ENCODE data around the gene RBPJ. TPM values are rescaled to one million over a fixed set of nuclear protein-coding genes. Genes with fewer than 3 reads are reported as not detected.

Gene RBPJ
- 69.6 TPM for polyA plus RNA-seq (2013, experiment 1 of 2)
- 70.3 TPM for polyA plus RNA-seq (2013, experiment 2 of 2)

DNA sequence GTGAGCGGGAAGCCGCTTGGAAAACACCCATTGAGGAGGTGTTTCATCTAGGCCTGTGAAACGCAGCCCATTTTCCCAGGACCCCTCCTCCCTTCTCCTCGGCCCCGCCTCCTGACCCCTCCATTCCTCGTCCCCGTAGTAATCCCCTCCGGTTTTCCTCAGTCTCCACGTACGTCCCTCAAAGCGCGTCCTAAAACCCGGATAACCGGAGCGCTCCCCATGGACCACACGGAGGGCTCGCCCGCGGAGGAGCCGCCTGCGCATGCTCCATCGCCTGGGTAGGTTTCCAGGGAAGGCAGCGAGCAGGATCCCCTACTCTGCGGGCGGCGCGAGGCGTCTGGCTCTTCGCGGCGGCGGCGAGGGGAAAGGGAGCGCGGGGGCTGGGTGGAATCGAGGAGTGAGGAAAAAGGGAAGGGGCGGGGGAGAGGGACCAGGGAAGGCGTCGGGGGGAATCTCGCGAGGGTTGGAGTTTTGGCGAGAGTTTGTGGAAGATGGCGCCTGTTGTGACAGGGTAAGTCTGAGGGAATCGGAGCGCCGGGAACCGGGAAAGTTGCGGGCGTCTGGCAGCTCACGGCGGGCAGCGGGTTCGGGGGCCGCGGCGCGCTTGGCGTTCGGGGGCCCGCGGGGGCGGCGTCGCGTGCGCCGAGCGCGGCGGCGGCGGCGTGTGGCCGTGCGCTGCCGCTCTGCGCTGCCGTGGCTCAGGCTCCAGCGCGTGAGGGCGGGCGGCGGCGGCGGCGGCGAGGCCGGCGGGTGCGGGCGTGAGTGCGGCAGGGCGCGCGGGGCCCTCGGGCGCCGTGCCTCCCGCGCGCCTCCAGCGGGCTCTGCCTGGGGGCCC lies at the start of gene RBPJ:
RBPJ (plus strand) TSS at position 477 of the 835 bp plus-strand sequence; CDS start at position 492, 15 bp downstream.
- WGBS, result under 1% methylated on average over 102 of the region's 102 CpGs
- Histone ChIP-seq H3K4me1 (ENCODE audit: insufficient read depth, low read length) (peaks cover 24% of the 10 kb centered on the region), H3K27me3 (ENCODE audit: insufficient read depth, low read length) (no peaks in the 10 kb centered on the region), H3K4me3 (ENCODE audit: low read length) (peak within 1 kb of the TSS; percentile 90), H3K27ac (ENCODE audit: low read depth, low read length) (peak within 1 kb of the TSS; percentile 99), H3K9me3 (ENCODE audit: insufficient read depth, low read depth, low read length) (0 out of 2 replicates have a peak, but pooled peaks cover 3% of the 10 kb centered on the region), H3K36me3 (ENCODE audit: insufficient read depth, low read length) (no peaks in the 10 kb centered on the region), H3K9ac (ENCODE audit: low read depth, low read length) (peak within 1 kb of the TSS; percentile 94)

DNA sequence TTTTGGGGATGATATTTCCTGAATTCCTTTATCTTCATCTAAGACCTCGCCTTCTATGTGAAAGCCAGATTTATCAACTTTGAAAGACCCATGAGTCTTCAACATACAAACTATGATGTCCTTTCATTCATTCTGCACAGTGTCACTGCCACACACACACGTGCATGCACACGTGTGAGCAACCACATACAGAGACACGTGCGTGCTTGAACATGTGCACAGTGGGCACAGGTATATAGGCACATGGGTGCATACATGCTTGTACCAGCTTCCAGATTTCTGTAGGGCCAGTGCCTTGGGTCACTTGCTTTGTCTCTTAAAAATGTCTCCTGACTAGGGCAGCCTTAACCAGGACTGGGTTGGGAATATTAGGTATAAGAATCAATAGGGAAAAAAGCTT lies 49.1 kb upstream of the RBPJ start:
- H3K4me1 ChIP-seq (ENCODE audit: insufficient read depth, low read length), result peaks cover 16% of the 10 kb centered on the region
- WGBS, result 93% methylated on average over 5 of the region's 5 CpGs
- no peaks in the 10 kb centered on the region for H3K9me3 ChIP-seq (ENCODE audit: insufficient read depth, low read depth, low read length)
- no peak overlapping the region for H3K4me3 ChIP-seq (ENCODE audit: low read length)
- no peaks in the 10 kb centered on the region for H3K27me3 ChIP-seq (ENCODE audit: insufficient read depth, low read length)
- H3K36me3 ChIP-seq (ENCODE audit: insufficient read depth, low read length), result no peaks in the 10 kb centered on the region
- no peak overlapping the region for H3K27ac ChIP-seq (ENCODE audit: low read depth, low read length)
- no peak overlapping the region for H3K9ac ChIP-seq (ENCODE audit: low read depth, low read length)

DNA sequence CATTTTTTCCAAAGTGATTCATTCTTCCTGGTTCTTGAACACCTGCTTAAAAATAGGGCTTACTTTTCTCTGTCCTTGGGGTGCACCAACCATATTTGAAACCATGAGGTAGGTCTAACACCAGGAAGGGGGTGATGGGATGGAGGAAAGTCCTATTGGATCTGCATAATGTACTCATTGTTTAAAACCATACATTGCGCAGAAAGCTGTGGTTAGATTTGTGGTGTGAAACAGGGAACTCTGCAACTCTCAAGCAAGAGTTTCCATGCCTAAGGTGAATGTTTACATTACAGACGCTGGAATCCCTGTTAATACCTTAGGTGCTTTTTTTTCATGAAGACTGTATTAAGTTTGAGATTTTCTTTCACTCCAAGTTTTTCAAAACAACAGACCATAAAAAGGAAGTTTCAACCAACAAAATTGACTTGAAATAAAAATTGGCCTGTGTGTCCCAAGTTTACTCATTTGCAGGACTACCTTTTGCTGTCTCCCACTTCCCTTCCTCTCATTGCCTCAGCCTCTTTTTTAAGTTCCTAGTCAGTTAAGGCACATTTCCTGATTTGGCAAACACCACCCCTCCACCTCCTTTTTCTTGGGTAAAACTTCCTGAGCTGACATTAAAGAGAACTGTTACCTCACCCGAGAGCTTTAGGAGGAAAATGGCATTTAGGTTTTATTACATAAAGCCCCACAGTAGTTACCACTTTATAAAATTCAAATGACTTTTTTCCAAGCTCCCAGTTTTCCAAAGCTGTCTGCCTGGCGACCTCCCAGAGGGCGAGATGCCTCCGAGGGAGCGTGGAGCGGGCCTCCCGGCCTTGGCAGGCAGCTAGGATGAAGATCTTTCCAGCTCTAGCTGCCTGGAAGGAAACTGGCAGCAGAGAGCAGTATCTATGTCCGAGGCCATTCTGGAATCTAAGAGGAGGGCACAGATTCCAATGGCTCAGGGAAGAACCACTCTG lies 47.9 kb upstream of the RBPJ start:
- Histone ChIP-seq H3K27me3 (ENCODE audit: insufficient read depth, low read length) (no peaks in the 10 kb centered on the region), H3K36me3 (ENCODE audit: insufficient read depth, low read length) (no peaks in the 10 kb centered on the region), H3K9me3 (ENCODE audit: insufficient read depth, low read depth, low read length) (no peaks in the 10 kb centered on the region), H3K9ac (ENCODE audit: low read depth, low read length) (no peak overlapping the region), H3K4me3 (ENCODE audit: low read length) (no peak overlapping the region), H3K4me1 (ENCODE audit: insufficient read depth, low read length) (peaks cover 16% of the 10 kb centered on the region), H3K27ac (ENCODE audit: low read depth, low read length) (no peak overlapping the region)
- WGBS, result 84% methylated on average over 10 of the region's 10 CpGs

DNA sequence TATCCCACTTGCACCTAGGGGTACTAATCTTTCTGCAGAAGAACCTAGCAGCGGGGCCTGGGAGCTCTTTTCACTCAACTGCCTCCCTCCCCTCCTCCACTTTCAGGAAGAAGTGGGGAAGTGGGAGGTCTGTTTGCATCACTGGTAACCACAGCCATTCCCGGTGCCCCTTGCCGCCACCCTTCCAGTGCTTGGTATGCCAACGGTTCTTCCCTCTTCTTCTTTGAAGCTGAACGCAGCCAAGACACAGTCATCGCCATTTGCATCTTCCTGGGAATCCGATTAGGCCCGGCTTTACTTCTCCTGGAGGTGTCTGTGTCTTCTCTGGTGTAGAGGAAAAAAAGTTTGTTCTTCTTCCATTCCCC lies 47.2 kb upstream of the RBPJ start:
- Histone ChIP-seq H3K4me1 (ENCODE audit: insufficient read depth, low read length) (peaks cover 16% of the 10 kb centered on the region), H3K9ac (ENCODE audit: low read depth, low read length) (no peak overlapping the region), H3K4me3 (ENCODE audit: low read length) (no peak overlapping the region), H3K36me3 (ENCODE audit: insufficient read depth, low read length) (no peaks in the 10 kb centered on the region), H3K9me3 (ENCODE audit: insufficient read depth, low read depth, low read length) (no peaks in the 10 kb centered on the region), H3K27ac (ENCODE audit: low read depth, low read length) (no peak overlapping the region), H3K27me3 (ENCODE audit: insufficient read depth, low read length) (no peaks in the 10 kb centered on the region)
- WGBS, result 45% methylated on average over 7 of the region's 8 CpGs

DNA sequence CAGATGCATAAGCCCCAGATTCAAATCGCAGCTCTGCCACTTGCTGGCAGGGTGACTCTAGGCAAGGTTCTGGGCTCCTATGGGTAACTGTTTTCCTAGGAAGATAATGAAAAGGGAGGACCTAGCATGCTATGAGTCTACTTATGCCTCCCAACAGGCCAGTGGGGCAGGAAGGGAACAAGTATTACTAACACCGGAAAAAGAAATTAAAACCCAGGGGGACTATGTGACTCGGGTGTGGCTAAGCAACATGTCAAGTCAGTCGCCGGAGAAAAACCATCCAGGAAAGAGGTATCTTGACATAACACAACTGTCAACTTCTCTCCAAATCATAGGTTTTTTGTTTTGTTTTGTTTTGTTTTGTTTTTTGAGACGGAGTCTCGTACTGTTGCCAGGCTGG lies 45.5 kb upstream of the RBPJ start:
- Histone ChIP-seq H3K36me3 (ENCODE audit: insufficient read depth, low read length) (no peaks in the 10 kb centered on the region), H3K4me3 (ENCODE audit: low read length) (no peak overlapping the region), H3K9me3 (ENCODE audit: insufficient read depth, low read depth, low read length) (no peaks in the 10 kb centered on the region), H3K4me1 (ENCODE audit: insufficient read depth, low read length) (peaks cover 14% of the 10 kb centered on the region), H3K27ac (ENCODE audit: low read depth, low read length) (no peak overlapping the region), H3K9ac (ENCODE audit: low read depth, low read length) (no peak overlapping the region), H3K27me3 (ENCODE audit: insufficient read depth, low read length) (no peaks in the 10 kb centered on the region)
- WGBS, result 96% methylated on average over 7 of the region's 7 CpGs

DNA sequence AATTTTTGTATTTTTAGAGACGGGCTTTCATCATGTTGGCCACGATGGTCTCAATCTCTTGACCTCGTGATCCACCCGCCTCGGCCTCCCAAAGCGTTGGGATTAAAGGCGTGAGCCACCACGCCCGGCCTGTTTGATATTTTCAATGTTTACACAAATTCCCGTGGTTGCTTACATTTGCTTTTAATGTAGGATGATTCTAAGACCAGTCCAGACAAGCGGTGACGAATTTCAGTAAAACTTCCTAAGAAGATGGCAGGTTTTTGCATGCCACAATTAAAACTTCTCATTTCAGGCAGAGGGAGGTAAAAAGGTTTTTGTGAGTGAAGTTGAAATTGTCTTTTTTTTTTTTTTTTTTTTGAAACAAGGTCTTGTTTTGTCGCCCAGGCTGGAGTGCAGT lies 41.4 kb upstream of the RBPJ start:
- Histone ChIP-seq H3K36me3 (ENCODE audit: insufficient read depth, low read length) (no peaks in the 10 kb centered on the region), H3K4me1 (ENCODE audit: insufficient read depth, low read length) (peaks cover 11% of the 10 kb centered on the region), H3K9ac (ENCODE audit: low read depth, low read length) (no peak overlapping the region), H3K4me3 (ENCODE audit: low read length) (no peak overlapping the region), H3K27ac (ENCODE audit: low read depth, low read length) (no peak overlapping the region), H3K27me3 (ENCODE audit: insufficient read depth, low read length) (no peaks in the 10 kb centered on the region), H3K9me3 (ENCODE audit: insufficient read depth, low read depth, low read length) (no peaks in the 10 kb centered on the region)
- WGBS, result 93% methylated on average over 13 of the region's 13 CpGs

DNA sequence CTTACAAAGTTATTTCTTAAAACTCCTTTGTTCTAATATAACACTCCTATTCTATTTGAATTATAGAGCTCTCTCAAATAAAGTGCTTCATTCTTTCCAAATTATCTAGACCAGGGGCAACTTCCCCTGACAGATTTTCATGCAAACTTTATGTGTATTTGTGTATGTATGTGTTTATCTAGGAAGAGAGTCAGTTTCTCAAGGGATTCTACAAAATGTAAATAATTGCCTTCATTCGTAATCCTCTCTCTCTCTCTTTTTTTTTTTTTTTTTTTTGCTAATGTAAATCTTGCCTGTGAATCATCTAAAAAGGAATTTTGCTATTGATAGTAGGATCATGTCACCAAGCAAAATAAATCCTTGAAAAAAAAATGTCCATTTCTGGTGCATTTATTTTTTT lies 38.9 kb upstream of the RBPJ start:
- no peak overlapping the region for H3K27ac ChIP-seq (ENCODE audit: low read depth, low read length)
- peaks cover 11% of the 10 kb centered on the region for H3K4me1 ChIP-seq (ENCODE audit: insufficient read depth, low read length)
- no CpG with 5 or more reads among the region's 1 CpG for WGBS
- no peaks in the 10 kb centered on the region for H3K27me3 ChIP-seq (ENCODE audit: insufficient read depth, low read length)
- no peak overlapping the region for H3K4me3 ChIP-seq (ENCODE audit: low read length)
- no peaks in the 10 kb centered on the region for H3K36me3 ChIP-seq (ENCODE audit: insufficient read depth, low read length)
- H3K9me3 ChIP-seq (ENCODE audit: insufficient read depth, low read depth, low read length), result no peaks in the 10 kb centered on the region
- H3K9ac ChIP-seq (ENCODE audit: low read depth, low read length), result no peak overlapping the region

DNA sequence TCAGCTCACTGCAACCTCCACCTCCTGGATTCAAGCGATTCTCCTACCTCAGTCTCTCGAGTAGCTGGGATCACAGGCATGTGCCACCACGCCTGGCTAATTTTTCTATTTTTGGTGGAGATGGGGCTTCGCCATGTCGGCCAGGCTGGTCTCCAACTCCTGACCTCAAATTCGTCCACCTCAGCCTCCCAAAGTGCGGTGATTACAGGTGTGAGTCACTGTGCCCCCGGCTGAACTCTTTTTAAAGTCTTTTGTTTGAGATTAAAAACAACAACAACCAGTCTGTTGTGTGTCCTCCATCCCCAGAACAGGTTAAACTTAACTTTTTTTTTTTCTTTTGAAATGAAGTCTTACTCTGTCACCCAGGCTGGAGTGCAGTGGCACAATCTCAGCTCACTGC lies 36.3 kb upstream of the RBPJ start:
- 87% methylated on average over 8 of the region's 8 CpGs for WGBS
- no peaks in the 10 kb centered on the region for H3K9me3 ChIP-seq (ENCODE audit: insufficient read depth, low read depth, low read length)
- H3K4me1 ChIP-seq (ENCODE audit: insufficient read depth, low read length), result peaks cover 6% of the 10 kb centered on the region
- H3K36me3 ChIP-seq (ENCODE audit: insufficient read depth, low read length), result no peaks in the 10 kb centered on the region
- no peaks in the 10 kb centered on the region for H3K27me3 ChIP-seq (ENCODE audit: insufficient read depth, low read length)
- H3K9ac ChIP-seq (ENCODE audit: low read depth, low read length), result no peak overlapping the region
- H3K27ac ChIP-seq (ENCODE audit: low read depth, low read length), result no peak overlapping the region
- no peak overlapping the region for H3K4me3 ChIP-seq (ENCODE audit: low read length)

DNA sequence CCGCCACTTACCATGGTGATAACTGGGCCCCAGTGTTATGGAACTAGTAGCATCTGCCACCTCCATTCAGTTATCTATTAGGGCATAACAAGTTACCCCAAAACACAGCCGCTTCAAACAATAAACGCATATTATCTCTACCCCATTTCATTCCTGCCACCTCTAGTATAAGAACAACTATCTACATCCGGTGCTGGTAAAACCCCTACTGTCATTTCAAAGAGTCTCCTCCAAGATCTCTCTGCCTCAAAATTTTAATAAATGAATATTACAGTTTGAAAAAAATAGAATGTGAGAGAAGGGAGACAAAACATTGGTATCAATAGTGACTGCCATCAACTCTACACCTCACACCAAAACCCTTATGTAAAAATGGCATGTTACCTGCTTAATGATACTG lies 35.5 kb upstream of the RBPJ start:
- no peaks in the 10 kb centered on the region for H3K36me3 ChIP-seq (ENCODE audit: insufficient read depth, low read length)
- 94% methylated on average over 4 of the region's 4 CpGs for WGBS
- no peak overlapping the region for H3K9ac ChIP-seq (ENCODE audit: low read depth, low read length)
- H3K4me1 ChIP-seq (ENCODE audit: insufficient read depth, low read length), result peaks cover 6% of the 10 kb centered on the region
- H3K9me3 ChIP-seq (ENCODE audit: insufficient read depth, low read depth, low read length), result no peaks in the 10 kb centered on the region
- H3K27ac ChIP-seq (ENCODE audit: low read depth, low read length), result no peak overlapping the region
- no peak overlapping the region for H3K4me3 ChIP-seq (ENCODE audit: low read length)
- no peaks in the 10 kb centered on the region for H3K27me3 ChIP-seq (ENCODE audit: insufficient read depth, low read length)

DNA sequence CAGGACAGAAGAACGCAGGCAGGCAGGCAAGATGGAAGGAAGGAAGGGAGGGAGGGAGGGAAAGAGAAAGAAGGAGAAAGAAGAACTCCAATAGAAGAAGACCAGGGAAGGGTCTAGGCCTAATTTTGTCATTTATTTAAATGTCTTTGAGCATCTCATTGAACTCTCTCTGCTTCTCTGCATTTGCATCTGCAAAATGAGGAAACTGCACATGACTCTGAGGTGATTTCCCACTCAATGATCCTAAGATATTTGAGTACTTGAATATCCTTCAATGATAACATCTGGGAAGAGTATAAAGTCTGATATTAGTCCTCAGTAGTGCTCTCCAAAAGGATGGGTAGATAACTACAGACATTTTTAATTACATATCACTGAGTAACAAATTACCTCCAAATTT lies 33.1 kb upstream of the RBPJ start:
- WGBS, result 74% methylated on average over 1 of the region's 1 CpG
- peaks cover 3% of the 10 kb centered on the region; the same call in 1 of the 2 replicates for H3K4me1 ChIP-seq (ENCODE audit: insufficient read depth, low read length)
- H3K27me3 ChIP-seq (ENCODE audit: insufficient read depth, low read length), result no peaks in the 10 kb centered on the region
- no peaks in the 10 kb centered on the region for H3K9me3 ChIP-seq (ENCODE audit: insufficient read depth, low read depth, low read length)
- H3K4me3 ChIP-seq (ENCODE audit: low read length), result no peak overlapping the region
- H3K9ac ChIP-seq (ENCODE audit: low read depth, low read length), result no peak overlapping the region
- H3K27ac ChIP-seq (ENCODE audit: low read depth, low read length), result no peak overlapping the region
- H3K36me3 ChIP-seq (ENCODE audit: insufficient read depth, low read length), result no peaks in the 10 kb centered on the region

DNA sequence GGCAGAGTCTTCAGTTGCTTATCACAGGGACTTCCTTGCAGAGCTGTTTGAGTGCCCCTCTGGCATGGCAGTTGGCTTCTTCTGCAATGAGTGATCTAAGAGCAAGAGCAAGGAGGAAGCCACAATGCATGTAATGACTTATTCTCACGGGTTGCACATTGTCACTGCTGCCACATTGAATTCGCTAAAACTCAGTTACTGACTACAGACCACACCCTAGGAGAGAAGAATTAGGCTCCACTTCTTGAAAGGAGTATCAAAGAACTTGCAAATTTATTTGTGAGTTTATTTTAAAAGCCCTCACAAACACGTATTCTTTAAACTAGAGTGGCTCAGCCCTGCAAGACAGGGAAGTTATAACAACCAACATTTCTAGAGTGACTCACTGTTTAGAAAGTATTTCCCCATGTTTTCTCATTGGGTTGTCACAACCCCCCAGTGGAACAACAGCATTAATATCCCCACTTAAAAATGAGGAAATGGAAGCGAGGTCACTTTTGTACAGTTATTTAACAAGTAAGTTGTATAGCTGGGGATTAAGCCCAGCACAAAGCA lies 32.4 kb upstream of the RBPJ start:
- peaks cover 3% of the 10 kb centered on the region; the same call in 1 of the 2 replicates for H3K4me1 ChIP-seq (ENCODE audit: insufficient read depth, low read length)
- no peaks in the 10 kb centered on the region for H3K27me3 ChIP-seq (ENCODE audit: insufficient read depth, low read length)
- no peak overlapping the region for H3K27ac ChIP-seq (ENCODE audit: low read depth, low read length)
- no peaks in the 10 kb centered on the region for H3K9me3 ChIP-seq (ENCODE audit: insufficient read depth, low read depth, low read length)
- H3K36me3 ChIP-seq (ENCODE audit: insufficient read depth, low read length), result no peaks in the 10 kb centered on the region
- H3K4me3 ChIP-seq (ENCODE audit: low read length), result no peak overlapping the region
- no peak overlapping the region for H3K9ac ChIP-seq (ENCODE audit: low read depth, low read length)
- WGBS, result 90% methylated on average over 3 of the region's 4 CpGs

All from HUES64 (cell line).